ENCODE results near the gene TCF4. TPM values are rescaled to one million over a fixed set of nuclear protein-coding genes. Genes with fewer than 3 reads are reported as not detected.
A peak's percentile ranks its signal among the peaks of the same experiment; 100 is the strongest.
"Not testable (repeated sequence)": the region's sequence is repeated elsewhere in the genome, so short reads cannot be mapped to it uniquely, and the experiment has no call there.

The TCF4 gene
- total and polyA plus RNA-seq, 2 experiments from 2014 or later, result 77.7 to 89.2 TPM

DNA sequence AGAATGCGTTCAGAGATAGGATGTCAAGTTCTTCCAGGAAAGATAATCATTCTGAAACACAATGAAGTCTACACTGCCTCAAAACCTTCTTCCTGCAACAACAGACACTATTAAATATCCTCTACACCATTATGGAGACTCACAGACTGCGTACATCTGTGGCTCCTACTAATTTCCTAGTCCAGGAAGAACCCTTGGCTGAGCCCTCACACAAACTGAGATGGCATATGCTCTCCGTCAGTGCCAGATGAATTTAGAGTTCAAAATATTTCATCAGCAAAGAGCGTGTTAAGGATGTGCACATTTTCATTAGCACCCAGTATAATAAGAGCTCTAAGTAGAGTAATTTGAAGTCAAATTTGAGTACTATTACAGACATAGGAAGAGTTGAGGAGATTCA is 117.2 kb downstream of the TCF4 start:
- ATAC-seq (no peak), DNase-seq (ENCODE audit: low spot score) (no peak)
- no peaks in the 10 kb centered on the region for H3K36me3 Mint-ChIP-seq (ENCODE audit: low read depth)
- peaks cover 64% of the 10 kb centered on the region for H3K79me2 ChIP-seq (replicated peaks; ENCODE audit: insufficient read depth)
- no peak overlapping the region for H3K4me3 ChIP-seq
- peaks cover 40% of the 10 kb centered on the region for H3K4me1 ChIP-seq (ENCODE audit: insufficient read depth)
- H4K20me1 ChIP-seq (replicated peaks; ENCODE audit: insufficient read depth), result 0 out of 2 replicates have a peak, but pooled peaks cover 5% of the 10 kb centered on the region
- no peak overlapping the region for H3K4me3 Mint-ChIP-seq
- no peak overlapping the region for H3K4me2 ChIP-seq
- TF ChIP-seq, protein P1, sequence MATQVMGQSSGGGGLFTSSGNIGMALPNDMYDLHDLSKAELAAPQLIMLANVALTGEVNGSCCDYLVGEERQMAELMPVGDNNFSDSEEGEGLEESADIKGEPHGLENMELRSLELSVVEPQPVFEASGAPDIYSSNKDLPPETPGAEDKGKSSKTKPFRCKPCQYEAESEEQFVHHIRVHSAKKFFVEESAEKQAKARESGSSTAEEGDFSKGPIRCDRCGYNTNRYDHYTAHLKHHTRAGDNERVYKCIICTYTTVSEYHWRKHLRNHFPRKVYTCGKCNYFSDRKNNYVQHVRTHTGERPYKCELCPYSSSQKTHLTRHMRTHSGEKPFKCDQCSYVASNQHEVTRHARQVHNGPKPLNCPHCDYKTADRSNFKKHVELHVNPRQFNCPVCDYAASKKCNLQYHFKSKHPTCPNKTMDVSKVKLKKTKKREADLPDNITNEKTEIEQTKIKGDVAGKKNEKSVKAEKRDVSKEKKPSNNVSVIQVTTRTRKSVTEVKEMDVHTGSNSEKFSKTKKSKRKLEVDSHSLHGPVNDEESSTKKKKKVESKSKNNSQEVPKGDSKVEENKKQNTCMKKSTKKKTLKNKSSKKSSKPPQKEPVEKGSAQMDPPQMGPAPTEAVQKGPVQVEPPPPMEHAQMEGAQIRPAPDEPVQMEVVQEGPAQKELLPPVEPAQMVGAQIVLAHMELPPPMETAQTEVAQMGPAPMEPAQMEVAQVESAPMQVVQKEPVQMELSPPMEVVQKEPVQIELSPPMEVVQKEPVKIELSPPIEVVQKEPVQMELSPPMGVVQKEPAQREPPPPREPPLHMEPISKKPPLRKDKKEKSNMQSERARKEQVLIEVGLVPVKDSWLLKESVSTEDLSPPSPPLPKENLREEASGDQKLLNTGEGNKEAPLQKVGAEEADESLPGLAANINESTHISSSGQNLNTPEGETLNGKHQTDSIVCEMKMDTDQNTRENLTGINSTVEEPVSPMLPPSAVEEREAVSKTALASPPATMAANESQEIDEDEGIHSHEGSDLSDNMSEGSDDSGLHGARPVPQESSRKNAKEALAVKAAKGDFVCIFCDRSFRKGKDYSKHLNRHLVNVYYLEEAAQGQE (IDR thresholded peaks at IDR 0.05; ENCODE audit: unreplicated experiment), result no peak
- no peak for TF ChIP-seq NANOG (IDR thresholded peaks at IDR 0.05; ENCODE audit: borderline replicate concordance)
- peaks cover 76% of the 10 kb centered on the region for H3K4me1 Mint-ChIP-seq
- no peak overlapping the region for H3K27ac ChIP-seq (ENCODE audit: low read depth)
- H3K27me3 Mint-ChIP-seq (ENCODE audit: insufficient read depth, low read depth, poor library complexity), result no peaks in the 10 kb centered on the region
- H2AFZ ChIP-seq, result no peak overlapping the region
- no peaks in the 10 kb centered on the region for H3K36me3 ChIP-seq (ENCODE audit: insufficient read depth)
- H3K9me2 ChIP-seq (ENCODE audit: insufficient read depth), result no peaks in the 10 kb centered on the region
- H3F3A ChIP-seq (replicated peaks; ENCODE audit: low read depth), result no peaks in the 10 kb centered on the region; the same call in 1 of the 2 replicates
- no peaks in the 10 kb centered on the region for H3K9me3 Mint-ChIP-seq
- no peaks in the 10 kb centered on the region for H3K27me3 ChIP-seq (ENCODE audit: insufficient read depth)
- H3K27ac Mint-ChIP-seq, result no peak overlapping the region

DNA sequence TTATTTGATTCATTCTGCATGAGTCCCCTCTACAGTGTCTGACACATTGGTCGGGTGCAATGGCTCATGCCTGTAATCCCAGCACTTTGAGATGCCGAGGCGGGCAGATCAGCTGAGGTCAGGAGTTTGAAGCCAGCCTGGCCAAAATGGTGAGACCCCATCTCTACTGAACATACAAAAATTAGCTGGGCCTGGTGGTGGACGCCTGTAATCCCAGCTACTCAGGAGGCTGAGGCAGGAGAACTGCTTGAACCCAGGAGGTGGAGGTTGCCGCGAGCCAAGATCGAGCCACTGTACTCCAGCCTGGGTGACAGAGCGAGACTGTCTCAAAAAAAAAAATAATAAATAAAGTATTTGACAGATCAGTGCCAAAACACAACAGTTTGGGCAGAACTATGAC is 118.9 kb downstream of the TCF4 start:
- not testable (repeated sequence) for H3K9me3 Mint-ChIP-seq; H2AFZ ChIP-seq; ATAC-seq; H3K36me3 ChIP-seq (ENCODE audit: insufficient read depth); H3F3A ChIP-seq (replicated peaks; ENCODE audit: low read depth); H3K27ac ChIP-seq (ENCODE audit: low read depth); H3K27me3 Mint-ChIP-seq (ENCODE audit: insufficient read depth, low read depth, poor library complexity); H3K4me3 Mint-ChIP-seq; H3K4me2 ChIP-seq; H3K36me3 Mint-ChIP-seq (ENCODE audit: low read depth); H3K27me3 ChIP-seq (ENCODE audit: insufficient read depth); H4K20me1 ChIP-seq (replicated peaks; ENCODE audit: insufficient read depth); DNase-seq (ENCODE audit: low spot score); H3K9me2 ChIP-seq (ENCODE audit: insufficient read depth); H3K4me3 ChIP-seq
- Mint-ChIP-seq H3K4me1 (peaks cover 83% of the 10 kb centered on the region), H3K27ac (peak overlapping the region; percentile 36; the same call in 1 of the 2 replicates)
- Histone ChIP-seq H3K79me2 (replicated peaks; ENCODE audit: insufficient read depth) (peaks cover 75% of the 10 kb centered on the region), H3K4me1 (ENCODE audit: insufficient read depth) (peaks cover 46% of the 10 kb centered on the region)

DNA sequence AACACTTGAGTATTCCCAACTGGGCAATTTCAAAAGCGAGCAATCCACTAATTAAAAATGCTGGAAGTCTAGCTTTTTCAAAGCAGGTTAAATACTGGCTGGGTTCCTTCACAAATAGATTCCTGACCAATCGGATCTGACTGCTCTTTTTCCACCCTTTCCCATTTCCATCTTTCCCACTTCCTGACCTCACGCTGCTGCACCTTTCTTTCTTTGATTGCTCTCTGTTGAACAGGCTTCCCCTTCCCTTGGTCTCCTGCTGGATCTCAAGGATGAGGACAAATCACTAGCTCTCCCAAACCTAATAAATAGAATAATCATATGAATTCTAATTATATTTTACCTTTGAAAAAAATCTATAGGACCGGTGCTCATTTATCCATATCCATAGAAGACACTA is 121.2 kb downstream of the TCF4 start:
- H3K27ac ChIP-seq (ENCODE audit: low read depth), result peak overlapping the region; percentile 46; the same call in 1 of the 2 replicates
- TF ChIP-seq, protein P2, sequence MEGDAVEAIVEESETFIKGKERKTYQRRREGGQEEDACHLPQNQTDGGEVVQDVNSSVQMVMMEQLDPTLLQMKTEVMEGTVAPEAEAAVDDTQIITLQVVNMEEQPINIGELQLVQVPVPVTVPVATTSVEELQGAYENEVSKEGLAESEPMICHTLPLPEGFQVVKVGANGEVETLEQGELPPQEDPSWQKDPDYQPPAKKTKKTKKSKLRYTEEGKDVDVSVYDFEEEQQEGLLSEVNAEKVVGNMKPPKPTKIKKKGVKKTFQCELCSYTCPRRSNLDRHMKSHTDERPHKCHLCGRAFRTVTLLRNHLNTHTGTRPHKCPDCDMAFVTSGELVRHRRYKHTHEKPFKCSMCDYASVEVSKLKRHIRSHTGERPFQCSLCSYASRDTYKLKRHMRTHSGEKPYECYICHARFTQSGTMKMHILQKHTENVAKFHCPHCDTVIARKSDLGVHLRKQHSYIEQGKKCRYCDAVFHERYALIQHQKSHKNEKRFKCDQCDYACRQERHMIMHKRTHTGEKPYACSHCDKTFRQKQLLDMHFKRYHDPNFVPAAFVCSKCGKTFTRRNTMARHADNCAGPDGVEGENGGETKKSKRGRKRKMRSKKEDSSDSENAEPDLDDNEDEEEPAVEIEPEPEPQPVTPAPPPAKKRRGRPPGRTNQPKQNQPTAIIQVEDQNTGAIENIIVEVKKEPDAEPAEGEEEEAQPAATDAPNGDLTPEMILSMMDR (conservative IDR thresholded peaks at IDR 0.05; ENCODE audit: low read depth in 2 of 2), result no peak
- TF ChIP-seq, protein P3, sequence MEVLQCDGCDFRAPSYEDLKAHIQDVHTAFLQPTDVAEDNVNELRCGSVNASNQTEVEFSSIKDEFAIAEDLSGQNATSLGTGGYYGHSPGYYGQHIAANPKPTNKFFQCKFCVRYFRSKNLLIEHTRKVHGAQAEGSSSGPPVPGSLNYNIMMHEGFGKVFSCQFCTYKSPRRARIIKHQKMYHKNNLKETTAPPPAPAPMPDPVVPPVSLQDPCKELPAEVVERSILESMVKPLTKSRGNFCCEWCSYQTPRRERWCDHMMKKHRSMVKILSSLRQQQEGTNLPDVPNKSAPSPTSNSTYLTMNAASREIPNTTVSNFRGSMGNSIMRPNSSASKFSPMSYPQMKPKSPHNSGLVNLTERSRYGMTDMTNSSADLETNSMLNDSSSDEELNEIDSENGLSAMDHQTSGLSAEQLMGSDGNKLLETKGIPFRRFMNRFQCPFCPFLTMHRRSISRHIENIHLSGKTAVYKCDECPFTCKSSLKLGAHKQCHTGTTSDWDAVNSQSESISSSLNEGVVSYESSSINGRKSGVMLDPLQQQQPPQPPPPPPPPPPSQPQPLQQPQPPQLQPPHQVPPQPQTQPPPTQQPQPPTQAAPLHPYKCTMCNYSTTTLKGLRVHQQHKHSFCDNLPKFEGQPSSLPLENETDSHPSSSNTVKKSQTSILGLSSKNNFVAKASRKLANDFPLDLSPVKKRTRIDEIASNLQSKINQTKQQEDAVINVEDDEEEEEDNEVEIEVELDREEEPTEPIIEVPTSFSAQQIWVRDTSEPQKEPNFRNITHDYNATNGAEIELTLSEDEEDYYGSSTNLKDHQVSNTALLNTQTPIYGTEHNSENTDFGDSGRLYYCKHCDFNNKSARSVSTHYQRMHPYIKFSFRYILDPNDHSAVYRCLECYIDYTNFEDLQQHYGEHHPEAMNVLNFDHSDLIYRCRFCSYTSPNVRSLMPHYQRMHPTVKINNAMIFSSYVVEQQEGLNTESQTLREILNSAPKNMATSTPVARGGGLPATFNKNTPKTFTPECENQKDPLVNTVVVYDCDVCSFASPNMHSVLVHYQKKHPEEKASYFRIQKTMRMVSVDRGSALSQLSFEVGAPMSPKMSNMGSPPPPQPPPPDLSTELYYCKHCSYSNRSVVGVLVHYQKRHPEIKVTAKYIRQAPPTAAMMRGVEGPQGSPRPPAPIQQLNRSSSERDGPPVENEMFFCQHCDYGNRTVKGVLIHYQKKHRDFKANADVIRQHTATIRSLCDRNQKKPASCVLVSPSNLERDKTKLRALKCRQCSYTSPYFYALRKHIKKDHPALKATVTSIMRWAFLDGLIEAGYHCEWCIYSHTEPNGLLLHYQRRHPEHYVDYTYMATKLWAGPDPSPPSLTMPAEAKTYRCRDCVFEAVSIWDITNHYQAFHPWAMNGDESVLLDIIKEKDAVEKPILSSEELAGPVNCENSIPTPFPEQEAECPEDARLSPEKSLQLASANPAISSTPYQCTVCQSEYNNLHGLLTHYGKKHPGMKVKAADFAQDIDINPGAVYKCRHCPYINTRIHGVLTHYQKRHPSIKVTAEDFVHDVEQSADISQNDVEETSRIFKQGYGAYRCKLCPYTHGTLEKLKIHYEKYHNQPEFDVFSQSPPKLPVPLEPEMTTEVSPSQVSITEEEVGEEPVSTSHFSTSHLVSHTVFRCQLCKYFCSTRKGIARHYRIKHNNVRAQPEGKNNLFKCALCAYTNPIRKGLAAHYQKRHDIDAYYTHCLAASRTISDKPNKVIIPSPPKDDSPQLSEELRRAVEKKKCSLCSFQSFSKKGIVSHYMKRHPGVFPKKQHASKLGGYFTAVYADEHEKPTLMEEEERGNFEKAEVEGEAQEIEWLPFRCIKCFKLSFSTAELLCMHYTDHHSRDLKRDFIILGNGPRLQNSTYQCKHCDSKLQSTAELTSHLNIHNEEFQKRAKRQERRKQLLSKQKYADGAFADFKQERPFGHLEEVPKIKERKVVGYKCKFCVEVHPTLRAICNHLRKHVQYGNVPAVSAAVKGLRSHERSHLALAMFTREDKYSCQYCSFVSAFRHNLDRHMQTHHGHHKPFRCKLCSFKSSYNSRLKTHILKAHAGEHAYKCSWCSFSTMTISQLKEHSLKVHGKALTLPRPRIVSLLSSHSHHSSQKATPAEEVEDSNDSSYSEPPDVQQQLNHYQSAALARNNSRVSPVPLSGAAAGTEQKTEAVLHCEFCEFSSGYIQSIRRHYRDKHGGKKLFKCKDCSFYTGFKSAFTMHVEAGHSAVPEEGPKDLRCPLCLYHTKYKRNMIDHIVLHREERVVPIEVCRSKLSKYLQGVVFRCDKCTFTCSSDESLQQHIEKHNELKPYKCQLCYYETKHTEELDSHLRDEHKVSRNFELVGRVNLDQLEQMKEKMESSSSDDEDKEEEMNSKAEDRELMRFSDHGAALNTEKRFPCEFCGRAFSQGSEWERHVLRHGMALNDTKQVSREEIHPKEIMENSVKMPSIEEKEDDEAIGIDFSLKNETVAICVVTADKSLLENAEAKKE (CRISPR knock-in tag; IDR thresholded peaks at IDR 0.05), result peak; percentile 73; the same call in 1 of the 2 replicates
- 0 out of 2 replicates have a peak, but pooled peaks have one; percentile 29 for TF ChIP-seq NANOG (IDR thresholded peaks at IDR 0.05; ENCODE audit: borderline replicate concordance)

More for the DNA sequence above, 121.2 kb downstream of the TCF4 start:
- no peaks in the 10 kb centered on the region for H3K27me3 Mint-ChIP-seq (ENCODE audit: insufficient read depth, low read depth, poor library complexity)
- H3K27me3 ChIP-seq (ENCODE audit: insufficient read depth), result no peaks in the 10 kb centered on the region
- H3K4me3 ChIP-seq, result no peak overlapping the region
- peak overlapping the region; percentile 36 for H3K4me2 ChIP-seq
- no peaks in the 10 kb centered on the region; the same call in 1 of the 2 replicates for H3F3A ChIP-seq (replicated peaks; ENCODE audit: low read depth)
- DNase-seq (ENCODE audit: low spot score), result peak; percentile 28
- H3K27ac Mint-ChIP-seq, result peak overlapping the region; percentile 80
- 0 out of 2 replicates have a peak, but pooled peaks cover 5% of the 10 kb centered on the region for H4K20me1 ChIP-seq (replicated peaks; ENCODE audit: insufficient read depth)
- no peak overlapping the region for H2AFZ ChIP-seq
- no peaks in the 10 kb centered on the region for H3K36me3 ChIP-seq (ENCODE audit: insufficient read depth)
- H3K36me3 Mint-ChIP-seq (ENCODE audit: low read depth), result peaks cover 3% of the 10 kb centered on the region; the same call in 1 of the 3 replicates
- H3K79me2 ChIP-seq (replicated peaks; ENCODE audit: insufficient read depth), result peaks cover 68% of the 10 kb centered on the region
- peak; percentile 47 for ATAC-seq
- peaks cover 31% of the 10 kb centered on the region for H3K4me1 ChIP-seq (ENCODE audit: insufficient read depth)
- peaks cover 82% of the 10 kb centered on the region for H3K4me1 Mint-ChIP-seq
- no peaks in the 10 kb centered on the region for H3K9me2 ChIP-seq (ENCODE audit: insufficient read depth)
- H3K4me3 Mint-ChIP-seq, result peak overlapping the region; percentile 42; the same call in 2 of the 3 replicates
- H3K9me3 Mint-ChIP-seq, result no peaks in the 10 kb centered on the region

Data from GM23338 (cell line).